ENCODE measurements around the gene PPP1R12B.
"Not testable (repeated sequence)": the region's sequence is repeated elsewhere in the genome, so short reads cannot be mapped to it uniquely, and the experiment has no call there.

DNA sequence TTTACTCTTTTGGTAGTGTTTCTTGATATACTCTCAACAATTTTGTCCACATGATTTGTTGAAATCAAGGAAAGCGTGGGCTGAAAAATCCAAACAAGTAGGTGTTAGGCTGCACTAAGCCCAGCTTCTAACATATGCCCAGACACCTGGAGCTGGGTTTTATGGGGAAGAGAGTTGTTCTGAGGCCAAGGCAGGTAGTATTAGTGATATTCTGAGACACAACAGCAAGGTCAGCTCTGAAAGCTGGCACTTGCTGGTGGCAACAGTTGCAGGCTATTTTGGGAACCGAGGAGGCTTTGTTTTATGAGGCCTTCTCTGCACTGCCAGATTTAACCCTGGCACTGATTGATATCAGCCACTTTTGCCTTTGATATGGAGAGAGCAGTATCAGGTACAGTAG lies 61.8 kb downstream of the PPP1R12B start:
- TF ChIP-seq, protein P1, sequence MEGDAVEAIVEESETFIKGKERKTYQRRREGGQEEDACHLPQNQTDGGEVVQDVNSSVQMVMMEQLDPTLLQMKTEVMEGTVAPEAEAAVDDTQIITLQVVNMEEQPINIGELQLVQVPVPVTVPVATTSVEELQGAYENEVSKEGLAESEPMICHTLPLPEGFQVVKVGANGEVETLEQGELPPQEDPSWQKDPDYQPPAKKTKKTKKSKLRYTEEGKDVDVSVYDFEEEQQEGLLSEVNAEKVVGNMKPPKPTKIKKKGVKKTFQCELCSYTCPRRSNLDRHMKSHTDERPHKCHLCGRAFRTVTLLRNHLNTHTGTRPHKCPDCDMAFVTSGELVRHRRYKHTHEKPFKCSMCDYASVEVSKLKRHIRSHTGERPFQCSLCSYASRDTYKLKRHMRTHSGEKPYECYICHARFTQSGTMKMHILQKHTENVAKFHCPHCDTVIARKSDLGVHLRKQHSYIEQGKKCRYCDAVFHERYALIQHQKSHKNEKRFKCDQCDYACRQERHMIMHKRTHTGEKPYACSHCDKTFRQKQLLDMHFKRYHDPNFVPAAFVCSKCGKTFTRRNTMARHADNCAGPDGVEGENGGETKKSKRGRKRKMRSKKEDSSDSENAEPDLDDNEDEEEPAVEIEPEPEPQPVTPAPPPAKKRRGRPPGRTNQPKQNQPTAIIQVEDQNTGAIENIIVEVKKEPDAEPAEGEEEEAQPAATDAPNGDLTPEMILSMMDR (conservative IDR thresholded peaks at IDR 0.05 in 1 of 2, IDR thresholded peaks at IDR 0.05 in 1 of 2; ENCODE audit: low read depth in 1 of 2, low read length in 2 of 2) = not testable (repeated sequence)
- not testable (repeated sequence) for TF ChIP-seq EZH2 (IDR thresholded peaks at IDR 0.05; ENCODE audit: low read length, missing control alignments)
